GM18502 (cell line): ENCODE results near the gene PJA1.

Experiments
- ATAC-seq: cut with Tn5 transposase; IDR thresholded peaks from one replicate; pipeline ENCODE4 v1.9.1; 2021; ENCODE audit warnings: mild to moderate bottlenecking; ENCODE audit not compliant: unreplicated experiment, poor library complexity

The PJA1 gene

DNA sequence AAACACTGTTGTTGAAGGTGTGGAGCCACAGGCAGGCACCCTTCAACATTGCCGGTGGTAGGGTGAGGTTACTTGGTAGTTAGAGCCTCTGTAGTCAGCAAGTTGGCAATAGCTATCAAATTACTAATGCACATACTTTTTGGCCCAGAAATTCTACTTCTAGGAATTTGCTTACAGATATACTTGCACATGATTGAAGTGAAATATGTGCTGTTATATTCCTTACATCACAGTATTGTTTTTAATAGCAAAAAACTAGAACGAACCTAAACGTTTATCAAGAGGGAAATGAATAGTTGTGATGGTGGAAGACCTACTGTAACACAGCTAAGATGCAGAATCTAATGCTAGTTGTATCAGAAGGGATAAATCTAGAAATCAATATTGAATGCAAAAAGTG is 7.7 kb upstream of the PJA1 start:
- ATAC-seq, result no peak

DNA sequence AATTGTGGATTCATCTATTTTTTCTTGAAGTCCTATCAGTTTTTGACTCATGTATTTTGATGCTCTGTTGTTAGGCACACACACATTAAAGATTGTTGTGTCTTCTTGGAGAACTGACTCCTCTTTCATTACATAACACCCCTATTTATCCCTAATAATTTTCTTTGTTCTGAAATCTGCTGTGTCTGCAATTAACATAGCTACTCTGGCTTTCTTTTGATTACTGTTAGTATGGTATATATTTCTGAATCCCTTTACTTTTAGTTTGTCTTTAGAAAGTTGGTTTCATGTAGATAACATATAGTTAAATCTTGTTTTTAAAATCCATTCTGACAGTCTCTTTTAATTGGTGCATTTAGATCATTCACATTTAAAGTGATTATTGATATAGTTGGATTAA is 5.1 kb upstream of the PJA1 start:
- ATAC-seq, result no peak

DNA sequence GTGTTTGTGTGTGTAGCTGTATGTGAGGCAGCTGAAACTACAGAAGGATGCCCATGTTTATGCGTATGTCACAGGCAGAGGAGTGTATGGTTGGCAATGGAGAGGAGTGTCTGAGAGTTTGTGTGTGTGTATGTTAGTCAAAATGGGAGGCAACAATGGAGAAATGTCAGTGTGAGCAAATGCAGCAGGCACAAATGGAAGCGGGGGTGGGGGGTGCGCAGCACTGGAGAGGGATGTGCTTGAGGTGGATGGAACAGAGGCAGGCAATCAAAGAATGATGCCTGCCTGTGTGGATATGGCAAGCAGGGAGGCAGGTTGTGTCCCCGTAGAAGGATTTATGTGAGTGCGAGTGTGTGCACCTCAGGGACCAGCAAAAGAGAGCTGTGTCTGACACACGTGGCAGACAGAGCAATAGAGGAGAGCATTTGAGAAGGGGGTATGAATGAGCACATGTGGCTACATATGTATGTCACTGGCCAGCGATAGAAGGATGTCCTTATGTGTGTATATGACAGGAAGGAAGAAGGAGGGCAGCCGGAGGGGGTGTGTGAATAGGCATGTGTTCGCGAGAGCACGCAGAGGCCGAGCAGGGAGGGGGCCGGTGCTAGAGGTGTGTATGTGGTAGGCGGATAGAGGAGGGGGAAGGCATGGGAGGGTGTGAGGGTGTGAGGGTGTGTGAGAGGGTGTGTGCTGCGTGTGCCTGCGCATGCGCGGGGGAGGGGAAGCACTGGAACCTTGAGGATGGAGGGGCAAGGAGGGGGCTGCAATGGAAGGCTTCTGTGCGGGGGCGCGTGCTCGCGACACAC is 1.1 kb downstream of the PJA1 start:
- peak; percentile 64 for ATAC-seq

DNA sequence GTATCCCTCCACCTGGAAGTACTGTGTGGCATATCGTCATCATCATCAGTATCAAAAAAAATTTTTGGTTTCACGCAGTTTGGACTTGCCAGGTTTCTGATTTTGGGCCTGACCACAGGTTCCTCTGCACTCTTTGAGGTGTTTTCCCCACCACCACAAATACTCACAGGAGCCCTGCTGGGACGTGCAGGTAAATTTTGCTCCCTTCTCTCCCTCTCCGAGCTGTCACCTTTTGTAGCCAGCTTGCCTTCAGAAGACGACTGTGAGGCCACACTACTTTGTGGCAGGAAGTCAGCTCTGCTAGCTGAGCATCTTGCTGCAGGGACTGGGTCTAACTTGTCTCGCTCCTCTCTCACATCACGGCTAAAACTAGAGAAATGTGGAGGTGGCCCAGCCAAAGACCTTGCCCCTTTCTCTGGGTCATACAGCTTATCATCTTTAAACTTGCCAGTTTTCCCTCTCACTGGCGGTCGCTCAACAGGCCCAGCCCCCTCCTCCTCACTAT is 2.8 kb downstream of the PJA1 start:
- ATAC-seq, result no peak

DNA sequence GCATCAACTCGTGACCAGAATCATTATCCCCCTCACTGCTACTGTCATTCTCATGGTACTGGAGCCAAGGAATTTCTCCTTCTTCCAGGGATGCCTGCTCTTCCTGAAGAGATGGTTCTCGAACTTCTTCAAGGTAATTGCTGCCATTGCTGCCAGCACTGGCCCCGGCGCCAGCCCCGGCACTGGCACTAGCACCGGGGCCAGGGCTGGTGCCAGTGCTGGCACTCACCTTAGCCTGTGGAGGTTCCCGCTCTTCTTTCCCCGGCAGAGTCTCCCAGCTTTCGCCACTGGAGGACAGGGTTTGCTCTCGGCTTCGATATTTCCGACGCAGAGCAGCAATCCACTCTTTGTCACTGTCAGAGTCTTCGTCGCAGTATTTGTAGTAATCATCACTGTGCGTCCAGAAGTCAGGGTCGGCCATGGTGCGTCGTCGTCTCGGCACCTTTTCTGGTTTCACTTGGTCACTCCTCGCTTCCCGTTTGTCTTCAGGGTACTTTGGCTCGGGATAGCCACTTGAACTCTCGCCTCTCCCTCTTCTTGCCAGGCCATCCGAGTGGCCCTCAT is 3.4 kb downstream of the PJA1 start:
- ATAC-seq, result no peak

DNA sequence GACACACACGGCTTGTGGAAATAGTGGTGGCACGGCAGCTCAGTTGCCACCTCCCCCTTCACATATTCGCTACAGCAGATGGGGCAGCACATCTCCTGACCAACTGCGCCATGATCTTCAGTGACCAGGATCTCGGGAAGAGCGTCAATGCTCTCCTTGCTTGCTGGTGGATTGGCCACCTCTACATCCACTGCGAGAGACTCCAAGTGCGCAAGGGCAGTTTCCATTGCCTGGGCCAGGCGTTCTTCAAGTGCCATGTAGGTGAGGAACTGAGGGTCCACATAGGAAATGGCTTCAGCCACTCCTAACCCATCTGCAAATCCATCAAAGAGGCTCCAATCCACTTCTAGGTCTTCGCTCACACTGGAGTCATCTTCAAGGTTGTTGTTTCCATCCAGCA is 3.9 kb downstream of the PJA1 start:
- no peak for ATAC-seq

DNA sequence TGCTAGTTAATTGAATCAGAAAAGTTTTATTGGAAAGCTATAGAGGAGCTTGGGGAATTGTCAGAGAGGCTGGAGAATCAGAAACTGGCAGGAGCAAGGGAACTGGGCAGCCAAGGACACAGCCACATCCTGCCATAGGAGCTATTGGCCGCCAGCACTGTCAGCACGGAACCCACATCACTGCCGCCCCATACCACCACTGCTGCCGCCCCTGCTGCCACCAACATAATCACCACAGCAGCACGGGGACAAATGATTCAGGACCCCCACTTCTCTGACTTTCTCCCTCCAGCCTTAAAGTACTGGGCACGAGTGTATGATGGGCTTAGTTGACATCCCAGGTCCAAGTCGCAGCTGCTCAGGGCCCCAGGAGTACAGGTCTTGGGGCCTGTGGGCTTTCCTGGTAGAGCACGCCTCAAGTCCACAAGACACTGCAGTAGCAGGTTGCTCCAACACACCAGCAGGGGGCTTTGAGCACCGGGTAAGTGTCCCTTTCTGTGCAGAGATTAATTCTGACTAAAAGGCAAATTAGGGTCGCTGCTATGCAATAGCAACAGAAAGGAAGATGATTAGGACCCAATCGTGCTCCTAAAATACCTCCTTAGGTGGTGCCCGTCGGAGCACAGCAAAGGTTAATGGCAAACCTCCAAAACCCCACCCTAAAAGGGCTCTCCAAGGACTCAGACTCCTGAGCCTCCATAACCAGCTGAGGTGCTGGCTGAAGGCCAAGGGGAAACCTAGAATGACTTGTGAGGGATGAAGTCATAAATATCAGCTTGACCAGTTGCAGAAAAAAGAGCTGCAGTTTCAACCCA is 6.9 kb downstream of the PJA1 start:
- peak; percentile 91 for ATAC-seq

DNA sequence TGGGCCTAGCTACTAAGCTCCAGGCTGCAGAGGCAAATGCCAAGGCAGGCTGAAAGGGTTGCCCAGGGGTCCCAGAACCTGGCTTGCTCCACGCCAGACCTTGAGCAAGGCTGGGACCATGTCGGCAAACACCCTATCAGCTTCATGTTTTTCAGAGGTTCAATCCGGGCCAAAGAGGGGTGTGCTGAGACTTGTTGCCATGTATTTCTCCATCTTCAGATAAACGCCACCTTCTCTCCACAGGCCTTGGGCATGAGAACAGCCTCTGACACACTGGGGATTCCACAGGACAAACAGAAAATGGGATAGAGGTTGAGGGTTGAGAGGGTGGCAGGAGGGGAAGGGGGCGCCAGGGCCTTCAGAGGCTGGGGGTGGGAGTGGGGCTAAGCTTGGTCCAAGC is 8.6 kb downstream of the PJA1 start:
- ATAC-seq, result no peak

DNA sequence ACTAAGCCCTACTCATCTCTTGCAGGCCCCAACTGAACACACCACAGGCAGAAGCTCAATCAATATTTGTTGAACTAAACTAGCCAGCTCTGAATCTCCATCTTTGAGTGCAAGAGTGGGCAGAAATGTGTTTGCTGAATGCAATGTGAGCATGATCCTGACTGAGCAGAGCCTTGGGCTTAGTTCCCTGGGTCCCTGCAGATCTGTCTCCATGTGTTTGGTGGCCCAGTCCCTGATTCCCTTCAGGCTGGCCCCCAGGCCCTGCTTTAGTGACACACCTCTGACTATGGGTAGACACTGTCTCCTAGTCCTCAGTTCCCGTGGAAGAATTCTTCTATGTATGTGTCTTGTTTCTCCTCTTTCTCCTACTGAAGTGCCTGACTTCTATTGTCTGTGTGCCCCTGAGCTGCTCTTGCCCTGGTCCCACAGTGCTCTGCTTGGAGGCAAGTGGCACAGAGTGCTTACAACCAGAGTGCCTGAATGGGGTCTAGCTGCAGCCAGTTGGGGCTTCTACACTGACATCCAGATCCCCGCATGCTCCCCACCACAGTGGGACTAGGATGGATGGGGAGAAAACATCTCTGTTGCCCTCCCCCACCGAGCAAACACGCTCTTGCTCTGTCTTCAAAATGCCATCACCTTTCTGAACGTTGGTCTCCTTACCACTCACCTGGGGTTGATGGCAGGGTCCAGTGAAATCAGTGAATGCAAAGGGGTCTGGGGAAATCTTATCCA is 9.3 kb downstream of the PJA1 start:
- no peak for ATAC-seq

DNA sequence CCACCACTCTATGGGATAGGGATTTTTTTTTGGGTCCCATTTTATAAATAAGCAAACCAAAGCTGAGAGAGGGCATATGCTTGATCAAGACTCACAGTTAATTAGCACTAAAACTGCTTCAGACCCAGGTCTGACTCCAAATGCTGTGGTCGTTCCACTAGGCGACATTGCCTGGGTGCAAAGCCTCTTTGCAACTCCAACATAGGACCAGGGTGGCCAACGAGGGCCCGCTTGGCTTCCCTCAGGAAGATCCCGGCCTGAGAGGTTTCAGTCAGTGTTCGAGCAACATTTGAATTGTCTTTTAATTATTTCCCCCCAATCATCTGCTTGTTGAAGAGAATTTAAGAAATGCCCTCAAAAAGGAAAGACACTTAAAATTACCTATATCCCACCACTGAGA is 11.2 kb downstream of the PJA1 start:
- ATAC-seq, result no peak

DNA sequence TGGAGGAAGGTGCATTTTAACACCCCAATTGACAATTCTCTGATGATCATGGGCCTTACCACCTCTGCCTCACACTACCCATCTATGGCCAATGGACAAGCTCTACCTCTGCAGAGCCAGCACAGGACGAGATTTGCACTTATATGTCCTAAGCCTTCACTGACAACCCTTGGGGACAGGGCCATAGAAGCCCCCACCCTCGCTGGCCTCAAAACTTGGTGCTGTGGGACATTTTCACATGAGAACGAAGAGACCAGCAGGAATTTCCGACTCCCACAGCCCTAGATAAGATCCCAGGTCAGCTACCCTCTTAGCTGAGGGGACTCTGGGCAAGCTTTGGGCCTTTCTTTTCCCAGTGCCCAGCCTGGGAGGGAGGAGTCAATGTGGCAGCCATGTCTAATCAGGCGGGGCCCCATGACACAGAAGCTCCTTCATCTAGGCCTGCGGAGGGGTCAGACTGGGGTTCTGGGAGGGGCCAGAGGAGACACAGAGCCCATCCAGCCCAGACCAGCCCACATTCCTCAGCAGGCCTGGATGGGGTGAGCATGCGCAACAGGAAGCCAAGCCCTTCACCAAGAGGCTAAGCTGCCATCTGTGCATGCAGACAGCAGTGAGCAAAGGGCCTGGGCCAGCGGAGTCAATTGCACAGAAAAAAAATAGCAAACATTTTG is 12.1 kb downstream of the PJA1 start:
- no peak for ATAC-seq

DNA sequence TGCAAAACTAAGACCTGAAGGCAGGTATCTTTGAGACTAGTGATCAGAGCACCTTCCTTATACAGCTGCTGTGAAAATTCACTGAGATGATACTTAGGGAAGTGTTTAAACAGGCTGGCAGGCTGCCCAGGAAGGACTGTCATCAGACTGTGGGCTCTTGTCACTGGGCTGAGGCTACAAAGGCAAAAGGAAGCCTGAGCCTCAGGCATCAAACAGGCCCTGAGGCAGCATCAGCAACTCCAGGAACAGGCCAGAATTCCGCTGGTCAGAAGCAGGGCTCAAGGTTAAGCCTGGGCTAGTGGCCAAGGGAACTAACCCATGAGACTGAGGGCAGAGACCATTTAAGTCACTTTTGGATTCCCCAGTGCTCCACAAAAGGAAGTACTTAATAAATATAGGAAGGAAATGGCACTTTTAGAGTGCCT is 12.8 kb downstream of the PJA1 start:
- no peak for ATAC-seq

DNA sequence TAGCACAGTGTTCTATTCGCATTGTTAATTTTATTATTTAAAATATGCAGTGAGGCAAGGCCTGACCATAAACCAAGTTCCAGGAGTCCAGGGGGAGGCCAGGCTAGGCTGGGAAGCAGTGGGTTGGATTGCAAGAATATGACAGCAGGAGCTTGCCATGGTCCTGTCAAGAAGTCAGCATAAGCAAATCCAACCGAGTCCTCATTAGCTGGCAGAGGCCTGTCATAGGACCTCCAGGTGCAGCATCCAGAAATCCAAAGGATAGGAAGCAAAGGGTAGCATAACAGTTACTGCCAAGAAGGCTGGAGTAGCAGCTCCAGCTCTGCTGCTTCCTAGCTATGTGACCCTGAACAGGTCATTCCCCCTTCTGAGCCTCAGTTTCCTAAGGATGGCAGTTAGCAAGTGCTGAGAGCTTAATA is 13.4 kb downstream of the PJA1 start:
- ATAC-seq, result no peak

DNA sequence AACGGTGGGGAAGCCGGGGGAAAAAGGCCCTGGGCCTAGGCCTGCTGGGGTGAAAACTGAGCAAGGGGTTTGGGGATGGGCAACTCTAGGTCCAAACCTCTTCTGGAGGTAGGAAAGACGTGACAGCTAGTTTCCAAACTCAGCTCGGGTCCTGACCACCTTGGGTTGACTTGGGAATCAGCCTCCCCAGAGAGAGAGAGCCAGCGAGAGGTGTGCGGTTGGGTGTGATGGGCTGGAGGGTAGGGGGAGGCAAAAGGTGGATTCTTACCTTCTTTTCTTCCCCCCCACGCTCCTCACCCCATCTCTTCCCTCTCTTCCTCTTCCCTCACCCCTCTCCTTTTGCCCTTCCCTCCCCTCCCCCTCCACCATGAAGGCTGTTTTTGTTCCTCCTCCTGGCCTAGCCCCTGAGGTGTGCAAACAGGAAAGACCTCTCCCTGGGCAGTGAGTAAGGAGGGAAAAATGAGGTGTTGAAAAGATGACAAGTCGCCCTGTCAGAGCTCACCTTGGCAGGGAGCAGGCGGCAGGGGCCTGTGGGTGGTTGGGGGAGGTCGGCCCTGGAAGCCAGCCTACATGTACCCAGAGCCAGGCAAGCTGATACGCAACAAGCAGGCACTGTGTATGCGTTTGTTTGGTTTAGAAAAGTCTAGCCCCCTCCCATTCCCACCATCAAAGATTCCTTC is 14.8 kb downstream of the PJA1 start:
- ATAC-seq, result no peak

DNA sequence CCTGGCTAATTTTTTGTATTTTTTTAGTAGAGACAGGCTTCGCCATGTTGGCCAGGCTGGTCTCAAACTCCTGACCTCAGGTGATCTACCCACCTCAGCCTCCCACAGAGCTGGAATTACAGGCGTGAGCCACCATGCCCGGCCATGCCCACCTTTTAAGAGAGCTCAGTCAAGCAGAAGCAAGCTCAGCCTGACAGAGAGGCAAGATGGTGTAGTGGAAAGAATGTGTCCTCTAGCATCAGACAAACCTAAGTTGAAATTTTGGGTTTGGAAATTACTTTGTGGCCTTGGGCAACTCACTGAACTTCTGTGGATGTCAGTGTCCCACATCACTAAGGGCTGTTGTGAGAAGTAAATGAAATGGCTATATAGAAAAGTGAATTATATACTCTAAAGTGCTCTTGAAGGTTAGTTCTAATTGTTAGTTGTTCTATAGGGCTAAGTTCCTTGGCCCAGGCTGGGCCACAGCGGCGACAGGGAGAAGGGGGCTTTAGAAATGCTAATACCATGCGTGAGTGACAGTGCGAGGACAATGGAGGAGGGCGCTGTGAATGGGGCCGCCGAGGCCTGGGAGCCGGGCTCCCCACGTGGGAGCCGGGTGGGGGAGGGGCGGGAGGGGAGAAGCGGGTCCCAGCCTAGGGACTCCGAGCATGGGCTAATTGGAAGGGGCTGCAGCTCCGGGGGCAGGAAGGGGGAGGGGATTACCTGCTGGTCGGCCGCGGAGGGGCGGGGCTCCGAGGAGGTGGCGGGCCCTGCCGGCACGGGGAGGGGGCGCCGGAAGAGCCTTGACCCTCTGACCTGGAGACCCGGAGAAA is 15.6 kb downstream of the PJA1 start:
- no peak for ATAC-seq

DNA sequence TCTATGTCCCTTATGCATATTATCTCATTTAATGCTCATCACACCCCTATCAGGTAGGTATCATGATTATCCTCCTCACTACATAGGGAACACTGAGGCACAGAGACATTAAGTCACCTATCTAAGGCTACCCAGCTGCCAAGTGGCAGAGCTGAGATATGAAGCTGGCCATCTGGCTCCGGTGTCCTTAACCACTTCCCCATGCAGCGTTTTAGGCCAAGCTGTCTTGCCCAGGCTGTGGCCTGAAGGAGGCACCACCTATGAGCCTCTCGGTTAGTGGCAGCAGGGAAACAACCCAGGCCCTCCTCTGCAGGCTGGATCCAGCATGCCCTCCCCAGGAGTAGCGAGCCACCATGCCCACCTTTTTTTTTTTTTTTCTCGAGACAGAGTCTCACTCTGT is 16.3 kb downstream of the PJA1 start:
- no peak for ATAC-seq

DNA sequence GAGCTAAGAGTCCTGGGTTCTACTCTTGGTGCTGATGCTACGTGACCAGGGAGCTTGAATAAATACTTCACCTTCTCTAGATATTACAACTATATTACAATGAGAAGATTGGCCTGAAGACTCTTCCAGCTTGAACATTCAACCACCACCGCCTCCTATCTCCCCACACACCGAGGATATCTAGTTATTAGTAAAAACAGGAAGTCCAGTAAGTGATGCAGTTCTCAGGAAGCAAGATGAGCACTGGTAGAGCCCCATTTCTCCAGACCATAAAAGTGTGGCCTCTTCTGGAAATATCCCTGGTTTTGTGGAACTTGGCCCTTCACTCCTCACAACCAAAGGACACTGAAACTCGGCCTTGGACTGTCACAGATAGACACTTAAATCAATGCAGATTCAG is 18.5 kb downstream of the PJA1 start:
- ATAC-seq, result no peak

DNA sequence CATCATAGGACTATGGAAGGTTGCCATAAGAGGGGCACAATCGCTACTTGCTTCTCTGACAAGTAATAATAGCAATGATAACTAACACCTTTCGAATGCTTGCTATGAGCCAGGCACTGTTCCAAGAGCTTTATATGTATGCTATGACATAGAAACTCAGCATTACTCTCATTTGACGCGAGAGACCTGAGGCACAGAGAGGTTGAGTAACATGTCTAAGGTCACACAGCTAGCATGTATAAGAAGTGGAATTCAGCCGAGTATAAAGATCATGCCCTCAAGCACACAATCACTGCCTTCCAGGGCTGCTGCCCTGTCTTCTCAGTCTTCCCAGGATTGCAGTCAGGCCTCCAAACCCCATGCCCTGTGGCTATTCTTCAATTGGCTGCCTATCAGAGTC is 19.5 kb downstream of the PJA1 start:
- ATAC-seq, result no peak
